Measurements from ENCODE around the gene SMIM41. TPM values are rescaled to one million over a fixed set of nuclear protein-coding genes. Genes with fewer than 3 reads are reported as not detected.

The SMIM41 gene
- total RNA-seq, 1 experiment from 2014 or later, result not detected

GRCh38 chr12:52046859-52047258 lies 32.6 kb upstream of the SMIM41 start:
- H3K27ac Mint-ChIP-seq (ENCODE audit: unreplicated experiment), result no peak overlapping the region
- H3K4me1 Mint-ChIP-seq (ENCODE audit: low read depth, unreplicated experiment), result peaks cover 16% of the 10 kb centered on the region
- Histone ChIP-seq H3K36me3 (ENCODE audit: control insufficient read depth, insufficient read depth, low read length) (no peaks in the 10 kb centered on the region; the same call in 1 of the 2 replicates), H3K27me3 (replicated peaks; ENCODE audit: control insufficient read depth, insufficient read depth, low read length) (no peaks in the 10 kb centered on the region), H3K9me3 (no peaks in the 10 kb centered on the region), H3K4me3 (ENCODE audit: low read depth, low read length) (no peak overlapping the region), H3K4me1 (peaks cover 28% of the 10 kb centered on the region)
- peaks cover 56% of the 10 kb centered on the region for H3K36me3 Mint-ChIP-seq (ENCODE audit: insufficient read depth, unreplicated experiment)
- TF ChIP-seq CTCF (IDR thresholded peaks at IDR 0.05; ENCODE audit: insufficient read depth in 1 of 2, low read depth in 1 of 2, low read length in 1 of 2, severe bottlenecking in 1 of 2, unreplicated experiment in 1 of 2), result no peak
- no peaks in the 10 kb centered on the region for H3K9me3 Mint-ChIP-seq (ENCODE audit: unreplicated experiment)
- CTCF ChIA-PET, result interaction anchor here (1.8 kb wide), 1 partner anchor 22 kb away, joined by 6 read pairs; no protein-coding TSS in a partner anchor
- POLR2A ChIA-PET, result interaction anchor here (1.1 kb wide), 1 partner anchor 9 kb away, joined by 3 read pairs; no protein-coding TSS in a partner anchor
- intact Hi-C loops (cut with micrococcal nuclease; ENCODE audit: unreplicated experiment), result no loop called here
- H3K27me3 Mint-ChIP-seq (ENCODE audit: insufficient read depth, unreplicated experiment), result no peaks in the 10 kb centered on the region
- BruUV-seq (replicated peaks), result no TSS peak
- no peak for DNase-seq
- no peak overlapping the region for H3K4me3 Mint-ChIP-seq (ENCODE audit: unreplicated experiment)

GRCh38 chr12:52049286-52049685 lies 30.2 kb upstream of the SMIM41 start:
- no peaks in the 10 kb centered on the region for H3K27me3 Mint-ChIP-seq (ENCODE audit: insufficient read depth, unreplicated experiment)
- H3K36me3 Mint-ChIP-seq (ENCODE audit: insufficient read depth, unreplicated experiment), result peaks cover 45% of the 10 kb centered on the region
- Histone ChIP-seq H3K9me3 (no peaks in the 10 kb centered on the region), H3K4me1 (peaks cover 29% of the 10 kb centered on the region), H3K36me3 (ENCODE audit: control insufficient read depth, insufficient read depth, low read length) (no peaks in the 10 kb centered on the region), H3K27me3 (replicated peaks; ENCODE audit: control insufficient read depth, insufficient read depth, low read length) (no peaks in the 10 kb centered on the region), H3K4me3 (ENCODE audit: low read depth, low read length) (no peak overlapping the region)
- DNase-seq, result no peak
- intact Hi-C loops (cut with micrococcal nuclease; ENCODE audit: unreplicated experiment), result no loop called here
- ChIA-PET CTCF (interaction anchor here (0.5 to 1.4 kb wide), 2 partner anchors 14 to 24 kb away, joined by 3 to 7 read pairs; no protein-coding TSS in a partner anchor), POLR2A (interaction anchor here (0.5 to 1.0 kb wide), 2 partner anchors 12 to 16 kb away, joined by 4 to 5 read pairs; no protein-coding TSS in a partner anchor)
- H3K4me1 Mint-ChIP-seq (ENCODE audit: low read depth, unreplicated experiment), result peaks cover 22% of the 10 kb centered on the region
- peak overlapping the region; percentile 84 for H3K4me3 Mint-ChIP-seq (ENCODE audit: unreplicated experiment)
- H3K27ac Mint-ChIP-seq (ENCODE audit: unreplicated experiment), result peak overlapping the region; percentile 68
- BruUV-seq (replicated peaks), result no TSS peak
- TF ChIP-seq CTCF (IDR thresholded peaks at IDR 0.05; ENCODE audit: insufficient read depth in 1 of 2, low read depth in 1 of 2, low read length in 1 of 2, severe bottlenecking in 1 of 2, unreplicated experiment in 1 of 2), result no peak
- H3K9me3 Mint-ChIP-seq (ENCODE audit: unreplicated experiment), result no peaks in the 10 kb centered on the region

- peak overlapping the region; percentile 60; the same call in 1 of the 2 replicates for H3K4me3 ChIP-seq (ENCODE audit: low read depth, low read length)
Measured at GRCh38 chr12:52049688-52050087, 29.8 kb upstream of the SMIM41 start.

More at GRCh38 chr12:52049688-52050087, 29.8 kb upstream of the SMIM41 start:
- Mint-ChIP-seq H3K27ac (ENCODE audit: unreplicated experiment) (peak overlapping the region; percentile 68), H3K4me1 (ENCODE audit: low read depth, unreplicated experiment) (peaks cover 22% of the 10 kb centered on the region), H3K36me3 (ENCODE audit: insufficient read depth, unreplicated experiment) (peaks cover 45% of the 10 kb centered on the region), H3K4me3 (ENCODE audit: unreplicated experiment) (peak overlapping the region; percentile 84), H3K27me3 (ENCODE audit: insufficient read depth, unreplicated experiment) (no peaks in the 10 kb centered on the region), H3K9me3 (ENCODE audit: unreplicated experiment) (no peaks in the 10 kb centered on the region)
- Histone ChIP-seq H3K4me1 (peaks cover 29% of the 10 kb centered on the region), H3K36me3 (ENCODE audit: control insufficient read depth, insufficient read depth, low read length) (no peaks in the 10 kb centered on the region), H3K9me3 (no peaks in the 10 kb centered on the region), H3K27me3 (replicated peaks; ENCODE audit: control insufficient read depth, insufficient read depth, low read length) (no peaks in the 10 kb centered on the region)
- intact Hi-C loops (cut with micrococcal nuclease; ENCODE audit: unreplicated experiment), result loop anchor here (1.0 to 5.0 kb wide), 2 partner anchors 12 to 878 kb away; no protein-coding TSS in a partner anchor
- BruUV-seq (replicated peaks), result no TSS peak
- CTCF ChIA-PET, result interaction anchor here (1.6 to 3.9 kb wide), 2 partner anchors 22 to 24 kb away, joined by 4 to 56 read pairs; no protein-coding TSS in a partner anchor
- no peak for TF ChIP-seq CTCF (IDR thresholded peaks at IDR 0.05; ENCODE audit: insufficient read depth in 1 of 2, low read depth in 1 of 2, low read length in 1 of 2, severe bottlenecking in 1 of 2, unreplicated experiment in 1 of 2)
- POLR2A ChIA-PET, result interaction anchor here (1.9 to 2.5 kb wide), 2 partner anchors 10 to 17 kb away, joined by 14 to 88 read pairs; no protein-coding TSS in a partner anchor
- DNase-seq, result no peak
